NCI-H1105 treated with DMSO at 0.1 percent for 48 hours (cell line): ENCODE results near the gene FXR1.
"Not testable (repeated sequence)": the region's sequence is repeated elsewhere in the genome, so short reads cannot be mapped to it uniquely, and the experiment has no call there.

ENCODE experiments used
- DNase-seq: peaks from one replicate; lab custom pipeline; 2025; lab: John Stamatoyannopoulos, UW

FXR1 gene

DNA sequence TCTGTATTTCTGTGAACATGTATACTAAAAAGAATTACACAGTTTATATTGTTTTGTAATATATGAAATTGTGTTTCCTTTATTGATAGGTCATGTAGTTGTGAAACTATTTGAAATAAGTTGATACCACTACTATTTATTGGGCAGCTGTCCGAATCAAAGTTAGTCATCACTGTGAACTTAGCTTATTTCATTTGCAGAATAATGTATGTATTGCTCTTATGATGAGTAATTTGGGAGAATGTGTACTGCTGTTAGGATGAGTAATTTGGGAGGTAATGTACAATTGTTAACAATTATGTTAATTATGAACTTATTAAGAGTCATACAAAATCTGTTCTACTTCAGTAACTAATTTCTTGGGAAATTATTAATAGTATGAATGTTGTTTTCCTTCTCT lies 22.2 kb downstream of the FXR1 start:
- DNase-seq, result no peak

DNA sequence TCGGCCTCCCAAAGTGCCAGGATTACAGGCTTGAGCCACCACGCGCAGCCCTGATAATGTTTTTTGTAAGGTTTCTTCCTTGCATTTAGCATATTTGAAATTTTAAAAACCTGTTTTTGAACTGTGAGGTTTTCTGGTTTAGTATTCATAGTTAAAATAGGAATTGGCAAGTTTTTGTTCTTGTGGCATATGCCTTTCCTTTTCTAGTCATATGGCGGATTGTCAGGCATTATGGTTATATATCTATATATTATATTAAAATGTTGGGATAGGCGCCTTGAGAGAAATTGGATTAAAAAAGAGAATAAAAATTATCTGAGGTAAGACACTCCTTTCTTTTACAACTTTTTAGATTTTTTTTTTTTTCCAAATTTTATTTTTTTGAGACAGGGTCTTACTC lies 28.4 kb downstream of the FXR1 start:
- no peak for DNase-seq

DNA sequence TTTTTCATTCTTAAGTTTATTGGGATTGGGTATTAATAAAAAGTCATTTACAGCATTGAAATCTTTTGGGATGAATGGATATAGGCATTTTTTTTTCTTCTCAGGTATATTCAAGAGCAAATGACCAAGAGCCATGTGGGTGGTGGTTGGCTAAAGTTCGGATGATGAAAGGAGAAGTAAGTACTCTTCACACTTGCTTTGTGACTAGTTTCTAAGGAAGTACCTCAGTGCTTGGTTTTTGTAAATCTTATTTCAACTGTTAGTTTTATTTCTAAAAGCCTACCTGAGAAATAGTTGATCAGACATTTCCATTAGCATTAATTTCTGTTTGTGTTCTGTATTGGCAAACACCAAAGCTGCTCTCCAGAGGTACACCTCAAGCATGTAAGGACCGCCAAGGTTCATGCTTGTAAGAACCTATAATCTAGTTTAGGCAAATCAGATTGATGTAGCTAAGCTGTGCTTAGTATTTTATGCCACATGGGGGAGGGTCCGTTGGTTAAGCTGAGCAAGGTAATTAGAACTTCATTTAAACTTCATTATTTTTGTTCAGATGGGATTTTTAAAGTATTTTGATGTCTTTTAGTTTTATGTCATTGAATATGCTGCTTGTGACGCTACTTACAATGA lies 35.4 kb downstream of the FXR1 start:
- DNase-seq, result no peak

DNA sequence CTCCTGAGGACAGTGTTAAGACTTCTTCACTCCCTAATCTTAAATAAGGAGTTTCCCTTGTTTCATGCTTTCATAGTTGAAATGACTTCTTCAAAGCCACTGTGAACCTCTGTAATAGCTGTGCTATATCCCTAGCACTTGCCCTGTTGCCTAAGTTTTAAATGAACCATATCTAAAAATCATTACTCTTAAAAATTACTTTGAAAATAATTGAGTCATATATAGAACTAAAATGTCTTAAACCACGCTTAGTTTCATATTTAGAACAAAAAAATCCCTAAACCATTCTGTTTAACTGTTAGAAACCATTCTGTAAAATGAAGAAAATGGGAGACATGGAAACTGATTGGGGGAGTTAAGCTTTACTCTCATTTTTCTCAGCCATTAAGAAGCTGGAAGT lies 47.2 kb downstream of the FXR1 start:
- DNase-seq, result no peak

DNA sequence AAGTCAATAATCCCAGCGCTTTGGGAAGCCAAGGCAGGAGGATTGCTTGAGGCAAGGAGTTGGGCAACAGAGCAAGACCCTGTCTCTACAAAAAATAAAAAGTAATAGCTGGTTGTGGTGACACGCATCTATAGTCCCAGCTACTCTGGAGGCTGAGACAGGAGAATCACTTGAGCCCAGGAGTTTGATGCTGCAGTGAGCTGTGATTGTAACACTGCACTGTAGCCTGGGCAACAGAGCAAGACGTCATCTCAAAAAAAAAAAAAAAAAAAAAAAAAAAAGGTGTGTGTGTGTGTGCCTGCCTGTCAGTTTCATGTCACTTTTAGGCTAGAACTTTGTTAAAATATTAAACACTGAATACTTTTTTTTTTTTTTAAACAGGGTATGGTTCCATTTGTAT lies 48.6 kb downstream of the FXR1 start:
- no peak for DNase-seq

DNA sequence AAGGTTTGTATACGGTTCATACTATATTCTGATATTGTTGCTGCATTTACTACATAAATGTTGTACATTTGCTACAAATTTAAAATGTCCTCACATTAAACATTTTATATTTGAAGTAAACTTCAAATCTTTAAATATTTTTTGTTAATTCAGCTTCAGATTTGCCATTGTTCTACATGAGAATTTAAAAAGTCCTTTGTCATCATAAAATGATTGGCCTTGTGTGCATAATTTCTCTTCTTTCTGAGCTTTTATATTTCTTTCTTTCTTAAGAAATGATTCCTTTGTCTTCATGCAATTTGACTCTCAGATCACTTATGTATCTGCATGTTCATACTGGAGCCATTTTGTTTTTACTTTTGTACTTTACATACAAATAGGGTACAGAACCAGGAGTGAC lies 49.1 kb downstream of the FXR1 start:
- DNase-seq, result no peak

DNA sequence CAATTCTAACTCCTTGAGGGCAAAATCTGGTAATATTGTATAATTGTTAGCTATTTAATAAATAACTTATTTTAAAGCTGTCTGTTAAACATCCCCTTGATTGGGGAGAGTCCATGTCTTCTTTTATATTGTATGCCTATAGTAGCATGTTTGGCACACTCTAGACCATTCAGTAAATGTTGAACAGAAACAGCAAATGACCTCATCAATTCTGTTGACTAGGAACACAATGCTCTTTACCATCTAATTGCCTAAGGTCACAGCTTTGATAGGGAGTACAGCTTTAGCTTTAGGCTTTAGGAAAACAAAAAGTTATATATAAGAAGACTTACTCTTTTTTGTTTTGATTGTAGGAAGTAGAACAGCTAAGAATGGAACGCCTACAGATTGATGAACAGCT lies 50.1 kb downstream of the FXR1 start:
- DNase-seq, result no peak

DNA sequence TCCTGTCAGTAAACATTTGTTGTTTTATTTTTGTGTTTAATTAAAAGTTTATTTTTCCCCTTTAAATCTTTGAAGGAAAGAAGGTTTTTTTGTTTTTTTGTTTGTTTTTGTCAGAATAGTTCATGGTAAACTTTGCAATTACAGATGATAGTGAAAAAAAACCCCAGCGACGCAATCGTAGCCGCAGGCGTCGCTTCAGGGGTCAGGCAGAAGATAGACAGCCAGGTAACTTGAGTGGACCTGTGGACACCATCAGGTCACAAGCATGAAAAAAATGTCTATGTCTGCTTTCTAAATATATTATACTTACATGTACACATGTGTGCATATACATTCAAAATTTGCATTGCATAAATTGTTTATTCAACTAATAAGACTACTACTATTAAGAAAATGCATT lies 58.5 kb downstream of the FXR1 start:
- no peak for DNase-seq

DNA sequence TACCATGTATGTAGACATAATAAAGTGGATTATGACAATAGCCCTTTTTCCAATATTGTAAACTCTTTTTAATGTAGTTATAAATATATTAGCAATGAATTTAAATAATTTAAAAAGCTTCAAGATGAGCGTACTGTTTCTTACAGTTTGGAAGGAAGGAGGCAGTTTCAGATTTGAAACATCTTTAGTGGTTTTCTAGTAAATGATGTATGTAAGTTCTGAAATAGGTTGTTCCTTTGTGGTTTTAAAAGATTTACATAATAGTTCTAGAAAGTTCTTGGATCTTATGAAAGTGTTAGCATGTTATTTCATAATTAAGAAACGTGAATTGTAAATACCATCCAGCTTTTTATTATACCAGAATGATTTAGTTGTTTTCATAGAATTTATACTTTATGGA lies 61.1 kb downstream of the FXR1 start:
- no peak for DNase-seq

DNA sequence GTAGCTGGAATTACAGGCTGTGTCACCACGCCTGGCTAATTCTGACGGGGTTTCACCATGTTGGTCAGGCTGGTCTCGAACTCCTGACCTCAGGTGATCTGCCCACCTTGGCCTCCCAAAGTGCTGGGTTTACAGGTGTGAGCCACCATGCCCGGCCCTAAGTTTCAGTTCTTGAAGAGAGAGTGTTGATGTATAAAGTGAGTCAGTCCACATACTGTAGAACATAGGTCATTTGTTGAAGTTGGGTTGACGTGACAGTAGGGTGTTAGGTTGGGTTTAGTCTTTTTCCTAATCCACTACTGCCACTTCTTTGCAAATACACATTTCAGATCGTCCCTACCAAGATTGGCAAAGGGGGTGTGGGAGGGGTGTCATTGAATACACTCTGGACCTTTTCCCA lies 61.8 kb downstream of the FXR1 start:
- no peak for DNase-seq

DNA sequence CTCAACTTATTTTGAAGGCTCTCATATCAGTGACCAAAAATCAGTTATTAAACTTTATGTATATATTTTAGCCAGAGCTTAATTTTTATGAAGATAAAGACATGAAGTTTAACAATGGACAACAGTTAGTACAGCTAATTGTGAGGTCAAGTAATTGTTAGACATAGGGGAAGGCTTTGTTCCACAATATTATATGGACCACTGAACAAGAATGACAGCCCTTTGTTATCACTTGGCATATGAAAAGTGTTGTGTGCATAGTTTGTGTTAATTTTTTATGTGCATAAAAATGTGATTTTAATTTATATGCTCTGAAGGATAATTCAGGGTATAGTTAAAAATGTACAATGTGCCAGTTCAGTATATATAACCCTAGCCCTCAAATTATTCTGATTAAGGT lies 65.0 kb downstream of the FXR1 start:
- no peak for DNase-seq

DNA sequence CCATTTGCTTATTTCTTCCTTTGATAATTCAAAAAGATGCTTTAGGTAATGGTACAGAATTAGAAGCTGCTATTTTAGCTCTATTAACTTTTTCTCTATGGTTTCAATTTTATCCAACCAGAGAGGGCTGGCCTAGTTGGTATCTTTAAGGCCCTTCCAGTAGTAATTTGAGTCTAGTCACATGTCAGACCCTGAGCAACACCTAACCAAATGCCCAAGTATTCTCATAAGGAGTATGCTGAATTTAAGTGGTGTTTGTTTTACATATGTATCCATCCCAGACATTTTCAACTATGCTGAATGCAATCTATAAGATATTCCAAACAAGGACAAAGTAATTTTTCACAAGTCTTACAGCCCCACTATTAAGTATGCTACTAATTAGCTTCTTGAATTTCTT lies 67.5 kb downstream of the FXR1 start:
- no peak for DNase-seq

DNA sequence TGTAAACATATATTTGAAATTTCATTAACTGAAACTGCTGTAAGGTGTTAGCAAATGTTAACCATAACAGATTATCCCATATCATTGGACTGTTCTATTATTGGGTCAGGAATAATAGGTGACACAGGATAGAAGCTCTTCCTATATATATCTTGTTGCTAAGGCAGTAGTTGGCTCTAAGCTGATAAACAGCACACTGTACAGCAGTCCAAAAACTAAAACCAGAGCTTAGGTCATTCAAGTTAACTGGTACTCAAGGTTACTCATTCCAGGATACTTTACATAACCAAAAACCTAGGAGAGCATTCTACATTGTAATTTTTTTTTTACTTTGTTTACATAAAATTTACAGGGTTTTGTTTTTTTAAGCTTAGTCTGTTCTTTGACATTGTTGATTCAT lies 68.1 kb downstream of the FXR1 start:
- DNase-seq, result no peak

DNA sequence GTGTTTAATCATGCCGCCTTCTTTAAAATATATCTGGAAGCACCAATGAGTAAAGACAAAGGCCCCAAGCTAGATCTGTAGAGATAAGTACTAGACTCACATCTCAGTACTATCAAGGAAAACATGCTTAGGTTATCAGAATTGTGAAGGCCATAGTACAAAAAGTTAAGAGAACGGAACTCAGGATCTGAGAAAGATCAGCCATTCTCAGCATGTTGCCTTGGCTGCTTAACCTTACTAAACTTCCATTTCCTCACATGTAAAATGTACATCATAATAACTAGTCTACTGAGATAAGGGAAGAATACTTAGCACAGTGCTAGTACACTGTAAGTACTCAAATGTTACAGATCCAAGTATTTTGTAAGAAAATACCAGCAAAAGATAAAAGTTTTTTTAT lies 69.4 kb downstream of the FXR1 start:
- DNase-seq, result no peak

DNA sequence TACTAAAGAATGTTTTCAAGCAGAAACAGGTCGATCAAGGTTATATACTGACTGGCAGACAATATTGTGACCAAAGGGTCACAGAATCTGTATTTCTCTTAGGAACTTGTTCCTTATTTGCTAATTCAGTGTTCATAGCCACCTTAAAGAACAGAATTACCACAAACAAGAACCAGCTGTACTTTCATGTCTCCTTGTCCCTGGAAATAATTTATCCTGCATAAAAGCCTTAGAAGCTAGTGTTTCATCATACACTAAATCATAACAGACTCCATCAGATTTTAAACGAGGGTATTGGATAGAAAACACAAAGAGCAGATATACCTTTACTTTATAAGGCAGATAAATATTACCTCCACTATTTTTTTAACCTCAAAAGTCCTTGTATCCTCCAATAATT lies 70.7 kb downstream of the FXR1 start:
- DNase-seq, result no peak

DNA sequence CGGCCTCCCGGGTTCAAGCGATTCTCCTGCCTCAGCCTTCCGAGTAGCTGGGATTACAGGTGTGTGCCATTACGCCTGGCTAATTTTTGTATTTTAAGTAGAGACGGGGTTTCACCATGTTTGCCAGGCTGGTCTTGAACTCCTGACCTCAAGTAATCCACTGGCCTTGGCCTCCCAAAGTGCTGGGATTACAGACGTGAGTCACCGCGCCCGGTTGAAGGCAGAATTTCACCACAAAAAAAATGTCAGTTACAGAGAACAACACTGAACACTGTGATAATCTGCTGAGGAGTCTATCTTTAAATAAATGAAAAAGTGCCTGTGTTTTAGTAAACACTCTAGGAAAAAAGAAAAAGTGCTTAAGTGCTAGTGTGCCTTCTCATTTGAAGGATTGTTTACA lies 73.9 kb downstream of the FXR1 start:
- DNase-seq, result not testable (repeated sequence)

DNA sequence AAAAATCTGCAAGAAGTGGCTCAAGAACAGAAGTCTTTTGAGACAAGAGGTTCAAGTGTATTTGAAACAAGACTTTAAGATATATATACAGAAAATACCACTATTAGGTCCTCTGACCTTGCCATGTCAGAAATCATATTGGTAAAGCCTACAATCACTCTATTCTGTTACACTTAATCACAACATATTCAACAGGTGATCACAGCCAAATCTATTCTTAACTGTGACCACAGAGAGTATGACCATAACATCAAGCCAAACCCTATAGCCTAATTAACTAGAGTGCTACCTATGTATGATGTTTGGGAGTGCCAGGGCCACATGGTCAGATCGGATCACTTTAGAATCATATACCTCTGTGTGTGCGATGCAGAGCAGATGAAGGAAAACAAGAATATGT lies 74.9 kb downstream of the FXR1 start:
- DNase-seq, result no peak

DNA sequence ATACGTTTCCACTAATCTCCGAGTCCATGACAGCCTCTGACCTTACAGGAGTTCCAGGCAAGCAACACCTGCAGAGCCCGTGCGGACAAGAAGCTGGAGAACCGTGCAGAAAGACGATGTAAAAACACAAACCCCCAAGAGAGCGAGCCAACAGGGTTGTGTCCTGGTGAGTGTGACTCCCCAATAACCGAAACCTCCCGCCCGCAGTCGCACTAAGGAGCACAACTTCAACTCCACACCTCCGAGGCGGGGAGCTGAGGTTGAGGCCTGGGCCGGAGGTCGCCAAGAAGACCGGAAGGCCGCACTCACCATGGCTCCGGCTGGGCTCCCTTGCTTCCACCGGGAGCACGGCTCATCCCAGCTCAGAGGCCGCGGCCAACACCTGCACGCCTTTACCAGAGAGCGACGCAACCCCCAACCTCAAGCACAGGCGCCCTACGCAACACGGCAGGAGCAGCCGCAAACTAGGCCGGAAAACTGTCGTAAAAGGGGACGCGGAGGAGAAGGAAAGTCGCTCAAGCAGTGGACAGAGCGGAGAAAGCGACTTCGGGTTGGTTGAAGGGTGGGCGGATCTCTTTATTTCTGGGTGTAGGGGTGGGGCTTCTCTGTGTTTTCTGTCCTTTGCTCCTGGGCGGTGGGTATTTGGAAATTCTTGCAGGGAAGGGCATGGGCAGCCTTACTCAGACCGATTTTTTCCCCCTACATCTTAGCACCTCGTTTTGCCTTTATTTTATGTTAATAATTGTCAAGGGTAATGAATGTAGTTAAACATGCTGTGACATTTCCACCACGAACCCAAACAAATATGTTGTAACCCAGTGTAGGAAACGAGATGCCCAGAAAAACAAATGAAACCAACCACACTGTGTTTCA lies 77.1 kb downstream of the FXR1 start, which contains the start of gene DNAJC19:
Gene DNAJC19 (minus strand): TSS at position 446 of the 873 bp plus-strand sequence. CDS start 134 bp downstream, at position 312.
- DNase-seq, result peak; percentile 100

DNA sequence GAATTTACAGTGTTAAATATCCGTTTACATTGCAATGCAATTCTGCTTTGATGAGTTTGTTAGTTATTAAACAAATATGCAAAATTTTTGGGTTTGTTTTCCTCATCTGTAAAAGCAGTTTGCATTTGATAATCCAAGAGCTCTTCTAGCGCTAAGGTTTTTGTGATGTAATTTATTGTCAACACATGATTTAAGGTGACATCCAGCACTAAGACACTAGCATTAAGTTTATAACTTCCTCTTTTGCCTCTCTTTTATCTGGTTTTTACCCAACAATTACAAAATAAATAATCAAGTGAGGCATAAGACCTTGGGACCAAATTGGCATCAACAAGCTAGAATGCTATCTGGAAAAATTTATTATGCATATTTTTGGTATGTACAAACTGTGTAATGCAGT lies 78.0 kb downstream of the FXR1 start:
- DNase-seq, result no peak

DNA sequence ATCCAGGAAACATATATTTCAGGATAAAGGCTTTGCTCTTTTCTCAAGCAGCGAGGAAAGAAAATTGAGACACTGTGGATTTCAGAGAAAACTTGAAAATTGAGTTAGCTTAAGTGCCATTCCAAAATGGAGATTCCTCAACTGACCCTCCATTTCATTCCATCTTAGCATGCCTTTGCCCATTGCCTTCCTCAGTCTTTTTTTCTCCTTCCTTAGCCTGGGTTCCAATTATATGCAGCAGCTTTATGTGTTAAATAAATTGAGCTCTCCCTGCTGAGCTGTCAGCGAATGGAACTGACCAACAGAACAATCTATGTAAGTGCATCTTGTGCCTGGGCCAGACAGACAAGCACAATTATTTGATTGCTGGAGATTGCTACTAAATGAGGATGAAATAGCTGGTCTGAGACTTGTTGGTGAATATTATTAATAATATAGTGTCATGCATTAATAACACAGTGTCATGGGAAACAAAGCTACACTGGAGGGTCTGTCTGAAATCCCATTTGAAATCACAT lies 84.0 kb downstream of the FXR1 start:
- no peak for DNase-seq

DNA sequence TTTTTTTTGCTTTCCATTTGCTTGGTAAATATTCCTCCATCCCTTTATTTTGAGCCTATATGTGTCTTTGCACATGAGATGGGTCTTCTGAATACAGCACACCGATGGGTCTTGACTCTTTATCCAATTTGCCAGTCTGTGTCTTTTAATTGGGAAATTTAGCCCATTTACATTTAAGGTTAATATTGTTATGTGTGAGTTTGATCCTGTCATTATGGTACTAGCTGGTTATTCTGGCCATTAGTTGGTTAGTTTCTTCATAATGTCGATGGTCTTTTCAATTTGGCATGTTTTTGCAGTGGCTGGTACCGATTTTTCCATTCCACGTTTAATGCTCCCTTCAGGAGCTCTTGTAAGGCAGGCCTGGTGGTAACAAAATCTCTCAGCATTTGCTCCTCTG lies 89.9 kb downstream of the FXR1 start:
- not testable (repeated sequence) for DNase-seq

DNA sequence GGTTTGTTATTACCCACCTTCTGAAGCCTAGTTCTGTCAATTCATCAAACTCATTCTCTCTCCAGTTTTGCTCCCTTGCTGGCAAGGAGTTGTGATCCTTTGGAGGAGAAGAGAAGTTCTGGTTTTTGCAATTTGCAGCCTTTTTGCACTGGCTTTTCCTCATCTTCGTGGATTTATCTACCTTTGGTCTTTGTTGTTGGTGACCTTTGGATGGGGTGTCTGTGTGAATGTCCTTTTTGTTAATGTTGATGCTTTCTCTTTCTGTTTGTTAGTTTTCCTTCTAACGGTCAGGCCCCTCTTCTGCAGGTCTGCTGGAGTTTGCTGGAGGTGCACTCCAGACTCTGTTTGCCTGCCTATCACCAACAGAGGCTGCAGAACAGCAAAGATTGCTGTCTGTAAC lies 91.0 kb downstream of the FXR1 start:
- DNase-seq, result not testable (repeated sequence)

DNA sequence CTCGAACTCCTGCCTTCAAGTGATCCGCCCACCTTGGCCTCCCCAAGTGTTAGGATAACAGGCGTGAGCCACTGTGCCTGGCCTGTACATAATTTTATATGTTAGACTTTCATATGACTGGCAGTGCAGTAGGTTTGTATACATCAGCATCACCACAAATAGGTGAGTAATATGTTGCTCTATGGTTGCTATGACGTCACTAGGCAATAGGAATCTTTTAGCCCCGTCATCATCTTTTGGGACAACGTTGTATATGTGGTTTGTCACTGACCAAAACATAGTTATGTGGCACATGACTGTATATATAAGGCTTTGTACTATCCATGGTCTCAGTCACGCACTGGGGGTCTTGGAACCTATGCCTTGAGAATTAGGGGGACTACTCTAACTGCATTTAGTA lies 94.1 kb downstream of the FXR1 start:
- no peak for DNase-seq
